ENCODE data around the gene RBP3. TPM values are rescaled to one million over a fixed set of nuclear protein-coding genes. Genes with fewer than 3 reads are reported as not detected.

The RBP3 gene
- total and polyA plus RNA-seq, 2 donors (not counting 1 experiment from before 2014, with no cell fraction given): not detected

- no peak for DNase-seq (ENCODE audit: low read depth in 2 of 2)
These were observed 32.0 kb upstream of the RBP3 start for GRCh38 chr10:47316131-47316530.

GRCh38 chr10:47317251-47317650, 30.9 kb upstream of the RBP3 start:
- Histone ChIP-seq H3K4me1 (ENCODE audit: control insufficient read depth, extremely low read depth, insufficient read depth, low read length) (no peaks in the 10 kb centered on the region), H3K9me3 (ENCODE audit: control insufficient read depth, insufficient read depth, low read depth, low read length) (no peaks in the 10 kb centered on the region), H4K20me1 (ENCODE audit: control insufficient read depth, extremely low read depth, insufficient read depth, low read length) (no peaks in the 10 kb centered on the region), H3K79me2 (ENCODE audit: control insufficient read depth, insufficient read depth, low read length) (no peaks in the 10 kb centered on the region), H3K4me2 (ENCODE audit: extremely low read depth, insufficient read depth, low read length) (no peak overlapping the region), H3K27ac (ENCODE audit: insufficient read depth, low read length) (no peak overlapping the region), H3K36me3 (ENCODE audit: control insufficient read depth, insufficient read depth, low read length) (no peaks in the 10 kb centered on the region), H2AFZ (ENCODE audit: low read length) (no peak overlapping the region), H3K9ac (ENCODE audit: insufficient read depth, low read length) (no peak overlapping the region), H3K4me3 (replicated peaks in 1 of 4; ENCODE audit: control extremely low read depth in 1 of 4, insufficient read depth in 1 of 4, low read depth in 3 of 4, low read length in 4 of 4) (no peak overlapping the region), H3K27me3 (ENCODE audit: control insufficient read depth, insufficient read depth, low read length) (peaks cover 12% of the 10 kb centered on the region)
- TF ChIP-seq CTCF (conservative IDR thresholded peaks at IDR 0.05 in 1 of 2, IDR thresholded peaks at IDR 0.05 in 1 of 2; ENCODE audit: low read depth in 1 of 2, low read length in 2 of 2) (no peak), EZH2 (IDR thresholded peaks at IDR 0.05; ENCODE audit: low read length, missing control alignments) (no peak)
- DNase-seq (ENCODE audit: low read depth in 2 of 2): no peak

More at GRCh38 chr10:47316131-47316530, 32.0 kb upstream of the RBP3 start:
- TF ChIP-seq CTCF (conservative IDR thresholded peaks at IDR 0.05 in 1 of 2, IDR thresholded peaks at IDR 0.05 in 1 of 2; ENCODE audit: low read depth in 1 of 2, low read length in 2 of 2) (no peak), EZH2 (IDR thresholded peaks at IDR 0.05; ENCODE audit: low read length, missing control alignments) (no peak)
- no peak overlapping the region for H3K4me3 ChIP-seq (replicated peaks in 1 of 4; ENCODE audit: control extremely low read depth in 1 of 4, insufficient read depth in 1 of 4, low read depth in 3 of 4, low read length in 4 of 4)
- H3K4me2 ChIP-seq (ENCODE audit: extremely low read depth, insufficient read depth, low read length): no peak overlapping the region
- H3K4me1 ChIP-seq (ENCODE audit: control insufficient read depth, extremely low read depth, insufficient read depth, low read length): no peaks in the 10 kb centered on the region
- no peaks in the 10 kb centered on the region for H3K36me3 ChIP-seq (ENCODE audit: control insufficient read depth, insufficient read depth, low read length)
- no peaks in the 10 kb centered on the region for H3K9me3 ChIP-seq (ENCODE audit: control insufficient read depth, insufficient read depth, low read depth, low read length)
- no peak overlapping the region for H3K27ac ChIP-seq (ENCODE audit: insufficient read depth, low read length)
- no peaks in the 10 kb centered on the region for H4K20me1 ChIP-seq (ENCODE audit: control insufficient read depth, extremely low read depth, insufficient read depth, low read length)
- H3K79me2 ChIP-seq (ENCODE audit: control insufficient read depth, insufficient read depth, low read length): no peaks in the 10 kb centered on the region
- no peak overlapping the region for H3K9ac ChIP-seq (ENCODE audit: insufficient read depth, low read length)
- no peak overlapping the region for H2AFZ ChIP-seq (ENCODE audit: low read length)
- H3K27me3 ChIP-seq (ENCODE audit: control insufficient read depth, insufficient read depth, low read length): peaks cover 7% of the 10 kb centered on the region

GRCh38 chr10:47318706-47319105, 29.5 kb upstream of the RBP3 start:
- Histone ChIP-seq H4K20me1 (ENCODE audit: control insufficient read depth, extremely low read depth, insufficient read depth, low read length) (no peaks in the 10 kb centered on the region), H3K4me2 (ENCODE audit: extremely low read depth, insufficient read depth, low read length) (no peak overlapping the region), H3K79me2 (ENCODE audit: control insufficient read depth, insufficient read depth, low read length) (no peaks in the 10 kb centered on the region), H3K4me3 (replicated peaks in 1 of 4; ENCODE audit: control extremely low read depth in 1 of 4, insufficient read depth in 1 of 4, low read depth in 3 of 4, low read length in 4 of 4) (no peak overlapping the region), H2AFZ (ENCODE audit: low read length) (no peak overlapping the region), H3K4me1 (ENCODE audit: control insufficient read depth, extremely low read depth, insufficient read depth, low read length) (no peaks in the 10 kb centered on the region), H3K27ac (ENCODE audit: insufficient read depth, low read length) (no peak overlapping the region), H3K9ac (ENCODE audit: insufficient read depth, low read length) (no peak overlapping the region), H3K27me3 (ENCODE audit: control insufficient read depth, insufficient read depth, low read length) (peaks cover 12% of the 10 kb centered on the region), H3K36me3 (ENCODE audit: control insufficient read depth, insufficient read depth, low read length) (no peaks in the 10 kb centered on the region), H3K9me3 (ENCODE audit: control insufficient read depth, insufficient read depth, low read depth, low read length) (no peaks in the 10 kb centered on the region)
- TF ChIP-seq CTCF (conservative IDR thresholded peaks at IDR 0.05 in 1 of 2, IDR thresholded peaks at IDR 0.05 in 1 of 2; ENCODE audit: low read depth in 1 of 2, low read length in 2 of 2): no peak
- DNase-seq (ENCODE audit: low read depth in 2 of 2): no peak

Measured in fibroblast of lung (primary cell).